C1 segment of cervical spinal cord (tissue), 14 donors: ENCODE measurements around the gene DGAT2.
A peak's percentile ranks its signal among the peaks of the same experiment; 100 is the strongest.

Source experiments
- DNase-seq, 14 donors: peaks; one replicate each; lab custom pipeline; 2025; lab: John Stamatoyannopoulos, UW

The DGAT2 gene

GRCh38 chr11:75823415-75823814 lies 54.8 kb downstream of the DGAT2 start:
- no peak for DNase-seq

- no peak for DNase-seq
These were observed 55.4 kb downstream of the DGAT2 start for GRCh38 chr11:75823946-75824345.

GRCh38 chr11:75826461-75827230 lies 58.1 kb downstream of the DGAT2 start:
- no peak for DNase-seq

- DNase-seq, result no peak
These were observed 59.0 kb downstream of the DGAT2 start for GRCh38 chr11:75827562-75827961.

GRCh38 chr11:75831915-75832502 lies 63.4 kb downstream of the DGAT2 start:
- DNase-seq, result no peak

- DNase-seq, result no peak
These were observed 66.2 kb downstream of the DGAT2 start for GRCh38 chr11:75834728-75835127.

- no peak for DNase-seq
These were observed 67.8 kb downstream of the DGAT2 start for GRCh38 chr11:75836417-75836816.

- DNase-seq, result no peak
These were observed 71.3 kb downstream of the DGAT2 start for GRCh38 chr11:75839851-75840250.

- no peak for DNase-seq
These were observed 71.9 kb downstream of the DGAT2 start for GRCh38 chr11:75840522-75840921.

GRCh38 chr11:75841739-75842138 lies 73.2 kb downstream of the DGAT2 start:
- DNase-seq, result no peak

GRCh38 chr11:75845324-75845723 lies 76.7 kb downstream of the DGAT2 start:
- DNase-seq, result no peak

- no peak for DNase-seq
These were observed 81.3 kb downstream of the DGAT2 start for GRCh38 chr11:75849894-75850293.

GRCh38 chr11:75850787-75851186 lies 82.2 kb downstream of the DGAT2 start:
- peak in 1 of 14 donors; percentile 21 for DNase-seq
